Stomach (tissue), 9 donors: ENCODE results near the gene C4orf50. TPM values are rescaled to one million over a fixed set of nuclear protein-coding genes. Genes with fewer than 3 reads are reported as not detected.
"Not testable (repeated sequence)": the region's sequence is repeated elsewhere in the genome, so short reads cannot be mapped to it uniquely, and the experiment has no call there.

Experiments used
- DNase-seq, 2 donors: peaks; one replicate each; pipeline versions ENCODE4 v3.0.0 to v3.0.0-alpha.2; 2013 to 2019
- H3K27ac ChIP-seq, 5 donors: fragments of 200-600 bp in 4 of 5; sonication (generic) in 4 of 5; one replicate each; pipeline ENCODE4 v1.5.1; 2013 to 2019; ENCODE audit warnings: mild to moderate bottlenecking in 1 of 5, moderate library complexity in 1 of 5
- H3K27me3 ChIP-seq, 3 donors: fragments of 200-600 bp; sonication (generic); one replicate each; pipeline ENCODE4 v1.5.1; 2017 to 2019; ENCODE audit warnings: mixed run types in 1 of 3
- H3K36me3 ChIP-seq, 4 donors: fragments of 200-600 bp; sonication (generic); 1 replicate in 3 of 4; 2 replicates in 1 of 4; pipeline ENCODE4 v1.5.1; 2016 to 2019
- H3K4me1 ChIP-seq, 4 donors: fragments of 200-600 bp; sonication (generic); one replicate each; pipeline ENCODE4 v1.5.1; 2016 to 2019
- H3K4me3 ChIP-seq, 4 donors: fragments of 200-600 bp; sonication (generic) in 3 of 4; one replicate each; pipeline ENCODE4 v1.5.1; 2016 to 2019; ENCODE audit warnings: mild to moderate bottlenecking in 1 of 4
- H3K9me3 ChIP-seq, 4 donors: fragments of 200-600 bp; sonication (generic); one replicate each; pipeline ENCODE4 v1.5.1; 2016 to 2019
- CTCF ChIP-seq, 7 experiments: fragments of 450-650 bp in 4 of 7; fragments of 200-600 bp in 3 of 7; sonication (generic) in 3 of 7; IDR thresholded peaks; one replicate each; pipeline ENCODE4 v1.5.1; 2016 to 2019; ENCODE audit warnings: antibody characterized with exemption in 7 of 7, control low read depth in 2 of 7, mild to moderate bottlenecking in 1 of 7
- EP300 ChIP-seq: sonication (generic); formaldehyde crosslinking; IDR thresholded peaks from one replicate; pipeline ENCODE4 v1.6.1; 2017; ENCODE audit warnings: antibody characterized with exemption
- POLR2A ChIP-seq, 4 donors: fragments of 450-650 bp; IDR thresholded peaks; one replicate each; pipeline ENCODE4 v1.6.1; 2016; ENCODE audit warnings: antibody characterized with exemption in 4 of 4, control low read depth in 2 of 4, mild to moderate bottlenecking in 1 of 4, moderate library complexity in 1 of 4
- POLR2AphosphoS5 ChIP-seq, 3 donors: sonication (generic); formaldehyde crosslinking; IDR thresholded peaks; one replicate each; pipeline ENCODE4 v1.6.1; 2016; ENCODE audit warnings: antibody characterized with exemption in 3 of 3
- WGBS, 5 donors: extraction: QIAGEN DNeasy Blood & Tissue Kit in 3 of 5; methylation state at CpG; one replicate each; pipeline versions ENCODE4 v1.1.5 to v1.1.7; 2013 to 2018; 5-methylcytosine and 5-hydroxymethylcytosine counted together
- intact Hi-C: fragments of 100-400 bp; cut with DNase I; formaldehyde crosslinking; loops from one replicate; pipeline ENCODE4 v1.15.1; 2023; ENCODE audit warnings: low total_unique reads
- polyA plus RNA-seq, 3 donors: library from polyadenylated mRNA; stranded (reverse); fragments of 200-250 nt; gene quantifications; one replicate each; pipeline ENCODE4 v1.2.3, GENCODE V29; 2013
- total RNA-seq, 5 donors: library from RNA; depleted of rRNA; stranded (reverse); fragments of >200 nt; gene quantifications; one replicate each; pipeline versions ENCODE4 v1.1.0 to v1.2.3, GENCODE V29; 2014 to 2016
- donor health status: healthy with polysubstance abuse.
- donor health status: Bipolar disorder and iron deficiency.
- donor health status: healthy.

The C4orf50 gene
- total and polyA plus RNA-seq, 8 donors: under 0.01 to 1.8 (median 0.85) TPM; not detected in 4

DNA sequence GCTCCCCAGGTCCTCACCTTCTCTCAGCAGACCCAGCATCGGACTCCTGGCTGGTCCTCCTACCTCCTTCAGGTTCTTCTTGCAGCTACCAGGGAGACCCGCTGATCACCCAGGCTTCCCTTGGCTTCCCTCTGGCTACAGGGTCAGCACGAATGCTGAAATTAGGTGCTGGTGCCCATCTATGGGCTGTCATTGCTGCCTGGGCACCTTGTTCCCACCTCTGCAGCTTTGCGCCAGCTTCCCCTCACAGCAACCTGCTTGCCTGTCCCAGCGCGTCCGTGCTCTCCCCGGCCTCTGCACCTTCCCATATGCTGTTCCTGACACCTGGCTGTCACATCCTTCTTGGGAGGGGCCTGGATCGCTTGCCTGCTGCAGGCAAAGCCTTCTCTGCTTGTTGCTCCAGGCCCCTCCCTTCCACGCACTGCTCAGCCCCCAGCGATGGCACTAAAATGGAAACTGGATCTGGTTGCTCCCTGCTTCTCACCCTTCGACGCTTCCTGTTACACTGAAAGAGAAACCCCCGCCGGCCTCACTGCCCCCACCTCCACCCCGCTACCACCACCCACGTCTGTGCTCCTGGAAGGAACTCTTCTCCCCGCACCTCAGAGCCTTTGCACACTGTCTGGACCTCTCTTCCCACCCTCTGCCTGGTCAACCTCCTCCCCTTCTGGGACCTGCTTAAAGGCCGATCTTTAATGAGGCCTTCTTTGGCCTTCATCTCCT lies 22.2 kb downstream of the C4orf50 start:
- DNase-seq: no peak
- 56 to 65% (median 59%) methylated on average over 18 to 19 of the region's 19 CpGs for WGBS, 5 donors

GRCh38 chr4:5993876-5994811 lies 24.1 kb downstream of the C4orf50 start:
- DNase-seq: no peak
- H3K36me3 ChIP-seq: no peaks in the 10 kb centered on the region
- intact Hi-C loops: no loop called here
- H3K27me3 ChIP-seq: peaks cover 0 to 61% (median 4%) of the 10 kb centered on the region in 3 donors
- no peak overlapping the region for H3K4me3 ChIP-seq
- WGBS, 5 donors: 79 to 89% (median 83%) methylated on average over 18 to 23 of the region's 23 CpGs
- H3K4me1 ChIP-seq: no peaks in the 10 kb centered on the region
- TF ChIP-seq POLR2AphosphoS5 (IDR thresholded peaks at IDR 0.05) (no peak), POLR2A (IDR thresholded peaks at IDR 0.05) (no peak), EP300 (no peak), CTCF (IDR thresholded peaks at IDR 0.05) (no peak)
- no peak overlapping the region for H3K27ac ChIP-seq
- H3K9me3 ChIP-seq: no peaks in the 10 kb centered on the region

More for the DNA sequence above, 22.2 kb downstream of the C4orf50 start:
- no peak overlapping the region for H3K27ac ChIP-seq
- no peak overlapping the region for H3K4me3 ChIP-seq
- H3K36me3 ChIP-seq: no peaks in the 10 kb centered on the region
- TF ChIP-seq POLR2AphosphoS5 (IDR thresholded peaks at IDR 0.05) (no peak), CTCF (IDR thresholded peaks at IDR 0.05) (no peak), POLR2A (IDR thresholded peaks at IDR 0.05) (no peak), EP300 (no peak)
- peaks cover 0 to 58% (median 4%) of the 10 kb centered on the region in 3 donors for H3K27me3 ChIP-seq
- no peaks in the 10 kb centered on the region for H3K9me3 ChIP-seq
- intact Hi-C loops: loop anchor here (5.0 kb wide), 1 partner anchor 331 kb away; no protein-coding TSS in a partner anchor
- H3K4me1 ChIP-seq: no peaks in the 10 kb centered on the region

DNA sequence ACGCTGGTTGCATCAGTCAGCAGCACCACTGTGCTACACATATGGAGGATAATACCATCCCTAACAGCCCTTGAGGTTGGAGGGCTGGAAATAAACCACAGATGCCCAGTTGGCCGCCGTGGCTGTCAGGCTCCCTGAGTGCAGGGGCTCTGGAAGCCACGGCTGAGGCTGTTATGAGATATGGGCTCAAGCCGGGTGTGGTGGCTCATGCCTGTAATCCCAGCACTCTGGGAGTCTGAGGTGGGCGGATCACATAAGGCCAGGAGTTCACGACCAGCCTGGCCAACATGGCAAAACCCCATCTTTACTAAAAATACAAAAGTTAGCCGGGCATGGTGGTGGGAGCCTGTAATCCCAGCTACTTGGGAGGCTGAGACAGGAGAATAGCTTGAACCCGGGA lies 24.9 kb downstream of the C4orf50 start:
- DNase-seq, H3K4me3 ChIP-seq, intact Hi-C loops, H3K27ac ChIP-seq, H3K9me3 ChIP-seq, H3K4me1 ChIP-seq, H3K36me3 ChIP-seq: not testable (repeated sequence)
- WGBS, 5 donors: 68 to 81% (median 74%) methylated on average over 4 to 9 of the region's 9 CpGs
- H3K27me3 ChIP-seq: peaks cover 0 to 56% (median 4%) of the 10 kb centered on the region in 3 donors

GRCh38 chr4:5992828-5993321 lies 25.4 kb downstream of the C4orf50 start:
- Histone ChIP-seq H3K4me3 (no peak overlapping the region), H3K27me3 (peaks cover 0 to 58% (median 4%) of the 10 kb centered on the region in 3 donors), H3K4me1 (no peaks in the 10 kb centered on the region), H3K27ac (no peak overlapping the region), H3K36me3 (no peaks in the 10 kb centered on the region), H3K9me3 (no peaks in the 10 kb centered on the region)
- intact Hi-C loops: no loop called here
- TF ChIP-seq POLR2A (IDR thresholded peaks at IDR 0.05): no peak
- TF ChIP-seq EP300: no peak
- TF ChIP-seq POLR2AphosphoS5 (IDR thresholded peaks at IDR 0.05): no peak
- no peak for TF ChIP-seq CTCF (IDR thresholded peaks at IDR 0.05)
- DNase-seq: no peak
- WGBS, 5 donors: 71 to 83% (median 79%) methylated on average over 8 to 11 of the region's 11 CpGs
